Measurements from ENCODE around the gene DPY19L3. TPM values are rescaled to one million over a fixed set of nuclear protein-coding genes. Genes with fewer than 3 reads are reported as not detected.
"Not testable (repeated sequence)": the region's sequence is repeated elsewhere in the genome, so short reads cannot be mapped to it uniquely, and the experiment has no call there.

Gene DPY19L3
- polyA plus RNA-seq, 3 donors from 2014 or later, result 1.3 to 11.6 (median 5.6) TPM

GRCh38 chr19:32372726-32373517 lies 32.6 kb upstream of the DPY19L3 start:
- H3K4me1 Mint-ChIP-seq, result peaks cover 20 to 45% of the 10 kb centered on the region in 2 donors
- no peaks in the 10 kb centered on the region for H3K27me3 Mint-ChIP-seq (ENCODE audit: low read depth in 3 of 3)
- no peaks in the 10 kb centered on the region for H3K9me3 Mint-ChIP-seq
- H3K27ac Mint-ChIP-seq, result peak overlapping the region in 2 of 6 donors; percentile 22 to 30
- no peak overlapping the region for H3K4me3 Mint-ChIP-seq
- peaks cover 25 to 42% (median 26%) of the 10 kb centered on the region in 3 donors for H3K36me3 Mint-ChIP-seq
- DNase-seq, result no peak

DNA sequence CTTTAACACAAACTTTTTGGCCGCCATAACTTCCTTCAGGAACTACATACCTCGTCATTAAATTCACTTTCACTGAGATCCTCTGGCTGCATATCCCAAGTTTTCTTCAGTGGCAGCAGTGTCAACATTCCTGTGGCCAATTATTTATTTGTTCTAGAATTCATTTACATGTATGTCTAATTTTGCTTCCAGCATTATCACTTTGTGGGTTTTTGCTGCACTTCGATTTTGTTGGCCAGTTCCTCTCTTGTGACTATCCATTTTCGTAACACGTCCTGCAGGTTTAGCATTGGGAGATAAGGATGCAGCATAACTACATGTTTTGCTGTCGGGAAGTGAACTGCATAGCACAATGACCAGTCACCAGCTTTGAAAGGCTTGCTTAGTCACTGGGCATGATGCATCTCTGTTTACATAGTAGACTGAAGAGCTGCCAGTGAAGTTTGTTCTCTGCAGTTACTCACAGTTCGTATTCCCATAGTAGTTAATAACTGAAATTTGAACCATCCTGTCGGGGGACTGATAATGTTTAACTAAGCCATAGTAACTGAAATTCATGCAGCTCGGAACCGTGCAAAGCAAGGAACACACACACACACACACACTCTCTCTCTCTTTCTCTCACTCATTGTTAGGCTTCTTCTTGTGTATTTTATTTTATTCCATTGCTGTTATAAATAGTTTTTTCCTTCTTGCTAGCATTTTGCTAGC lies 31.8 kb upstream of the DPY19L3 start:
- peaks cover 25 to 42% (median 26%) of the 10 kb centered on the region in 3 donors for H3K36me3 Mint-ChIP-seq
- H3K27ac Mint-ChIP-seq, result peak overlapping the region in 2 of 6 donors; percentile 22 to 30

DNA sequence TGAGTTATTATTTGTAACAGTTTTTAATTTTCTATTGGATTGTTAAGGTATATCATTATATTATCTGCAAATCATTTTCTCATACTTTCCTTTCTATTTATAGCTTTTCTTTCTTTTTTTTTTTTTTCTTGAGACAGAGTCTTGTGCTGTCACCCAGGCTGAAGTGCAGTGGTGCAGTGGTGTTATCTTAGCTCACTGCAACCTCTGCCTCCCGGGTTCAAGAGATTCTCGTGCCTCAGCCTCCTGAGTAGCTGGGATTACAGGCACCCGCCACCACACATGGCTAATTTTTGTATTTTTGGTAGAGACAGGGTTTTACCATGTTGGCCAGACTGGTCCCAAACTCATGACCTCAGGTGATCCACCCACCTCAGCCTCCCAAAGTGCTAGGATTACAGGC lies 31.2 kb upstream of the DPY19L3 start:
- not testable (repeated sequence) for DNase-seq; H3K27ac Mint-ChIP-seq; H3K27me3 Mint-ChIP-seq (ENCODE audit: low read depth in 3 of 3); H3K9me3 Mint-ChIP-seq; H3K4me3 Mint-ChIP-seq
- peaks cover 13 to 35% of the 10 kb centered on the region in 2 donors for H3K4me1 Mint-ChIP-seq
- H3K36me3 Mint-ChIP-seq, result peaks cover 25 to 42% (median 26%) of the 10 kb centered on the region in 3 donors

More for the DNA sequence above, 31.8 kb upstream of the DPY19L3 start:
- no peak for DNase-seq
- H3K9me3 Mint-ChIP-seq, result no peaks in the 10 kb centered on the region
- no peak overlapping the region for H3K4me3 Mint-ChIP-seq
- H3K4me1 Mint-ChIP-seq, result peaks cover 14 to 38% of the 10 kb centered on the region in 2 donors
- no peaks in the 10 kb centered on the region for H3K27me3 Mint-ChIP-seq (ENCODE audit: low read depth in 3 of 3)

- H3K4me3 Mint-ChIP-seq; H3K27me3 Mint-ChIP-seq (ENCODE audit: low read depth in 3 of 3); DNase-seq; H3K27ac Mint-ChIP-seq; H3K9me3 Mint-ChIP-seq: not testable (repeated sequence)
- Mint-ChIP-seq H3K4me1 (peaks cover 3 to 19% of the 10 kb centered on the region in 2 donors), H3K36me3 (peaks cover 23 to 49% (median 26%) of the 10 kb centered on the region in 3 donors)
Observed at GRCh38 chr19:32377088-32377487, 28.5 kb upstream of the DPY19L3 start.

GRCh38 chr19:32380269-32380668 lies 25.3 kb upstream of the DPY19L3 start:
- no peaks in the 10 kb centered on the region for H3K27me3 Mint-ChIP-seq (ENCODE audit: low read depth in 3 of 3)
- peaks cover 10 to 38% (median 24%) of the 10 kb centered on the region in 3 donors for H3K36me3 Mint-ChIP-seq
- H3K27ac Mint-ChIP-seq, result peak overlapping the region in 2 of 6 donors; percentile 7 to 45
- peaks cover 0 to 4% of the 10 kb centered on the region in 2 donors for H3K4me1 Mint-ChIP-seq
- H3K9me3 Mint-ChIP-seq, result no peaks in the 10 kb centered on the region
- DNase-seq, result no peak
- H3K4me3 Mint-ChIP-seq, result no peak overlapping the region

DNA sequence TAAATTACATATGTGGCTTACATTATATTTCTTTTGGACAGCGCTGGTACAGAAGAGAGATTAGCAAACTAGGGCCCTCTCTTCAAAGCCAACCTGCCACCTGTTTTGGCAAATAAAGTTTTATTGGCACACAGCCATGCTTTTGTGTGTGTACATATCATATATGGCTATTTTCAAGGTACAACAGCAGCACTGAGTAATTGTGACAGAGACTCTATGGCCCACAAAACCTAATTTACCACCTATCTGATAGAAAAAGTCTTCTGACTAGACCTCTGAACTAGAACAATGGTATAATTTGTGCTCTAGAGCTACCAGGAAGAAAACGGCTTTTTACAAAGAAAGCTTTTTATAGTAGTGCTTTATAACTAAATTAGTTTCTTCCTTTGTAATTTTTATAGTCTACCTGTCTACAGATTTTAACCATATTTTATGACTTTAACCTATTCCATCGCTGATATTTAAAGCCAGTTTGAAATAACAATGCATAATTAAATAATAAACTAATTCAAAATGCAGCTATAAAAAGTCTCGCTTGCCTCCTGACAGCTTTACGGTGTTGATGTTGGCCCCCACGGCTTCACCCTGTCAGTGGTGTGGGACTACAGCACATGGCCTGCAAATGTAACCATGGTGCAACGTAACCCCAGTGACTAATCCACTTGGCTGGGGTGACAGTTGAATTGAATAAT lies 17.7 kb upstream of the DPY19L3 start:
- peak overlapping the region in 1 of 6 donors; percentile 22 for H3K27ac Mint-ChIP-seq
- H3K4me3 Mint-ChIP-seq, result no peak overlapping the region
- H3K27me3 Mint-ChIP-seq (ENCODE audit: low read depth in 3 of 3), result no peaks in the 10 kb centered on the region
- H3K4me1 Mint-ChIP-seq, result no peaks in the 10 kb centered on the region
- no peak for DNase-seq
- H3K36me3 Mint-ChIP-seq, result peaks cover 0 to 10% (median 7%) of the 10 kb centered on the region in 3 donors
- no peaks in the 10 kb centered on the region for H3K9me3 Mint-ChIP-seq

GRCh38 chr19:32388393-32388855 lies 17.1 kb upstream of the DPY19L3 start:
- H3K4me1 Mint-ChIP-seq, result no peaks in the 10 kb centered on the region
- no peaks in the 10 kb centered on the region for H3K9me3 Mint-ChIP-seq
- H3K27ac Mint-ChIP-seq, result peak overlapping the region in 1 of 6 donors; percentile 22
- H3K4me3 Mint-ChIP-seq, result no peak overlapping the region
- H3K36me3 Mint-ChIP-seq, result peaks cover 0 to 5% (median 5%) of the 10 kb centered on the region in 3 donors
- peaks cover 0 to under 1% (median 0%) of the 10 kb centered on the region in 3 donors for H3K27me3 Mint-ChIP-seq (ENCODE audit: low read depth in 3 of 3)
- no peak for DNase-seq

GRCh38 chr19:32392901-32393300 lies 12.7 kb upstream of the DPY19L3 start:
- Mint-ChIP-seq H3K4me1 (no peaks in the 10 kb centered on the region), H3K27me3 (ENCODE audit: low read depth in 3 of 3) (peaks cover 0 to 2% (median 0%) of the 10 kb centered on the region in 3 donors), H3K4me3 (no peak overlapping the region), H3K27ac (no peak overlapping the region), H3K9me3 (no peaks in the 10 kb centered on the region), H3K36me3 (peaks cover 0 to 5% (median 3%) of the 10 kb centered on the region in 3 donors)
- DNase-seq, result no peak

GRCh38 chr19:32396046-32396652 lies 9.4 kb upstream of the DPY19L3 start:
- Mint-ChIP-seq H3K9me3 (no peaks in the 10 kb centered on the region), H3K27me3 (ENCODE audit: low read depth in 3 of 3) (peaks cover 0 to 2% (median 0%) of the 10 kb centered on the region in 3 donors), H3K27ac (no peak overlapping the region), H3K36me3 (peaks cover 0 to 5% (median 3%) of the 10 kb centered on the region in 3 donors), H3K4me3 (no peak overlapping the region), H3K4me1 (no peaks in the 10 kb centered on the region)
- DNase-seq, result no peak

GRCh38 chr19:32397671-32398101 lies 7.9 kb upstream of the DPY19L3 start:
- H3K4me3 Mint-ChIP-seq, result no peak overlapping the region
- H3K9me3 Mint-ChIP-seq, result no peaks in the 10 kb centered on the region
- H3K4me1 Mint-ChIP-seq, result no peaks in the 10 kb centered on the region

DNA sequence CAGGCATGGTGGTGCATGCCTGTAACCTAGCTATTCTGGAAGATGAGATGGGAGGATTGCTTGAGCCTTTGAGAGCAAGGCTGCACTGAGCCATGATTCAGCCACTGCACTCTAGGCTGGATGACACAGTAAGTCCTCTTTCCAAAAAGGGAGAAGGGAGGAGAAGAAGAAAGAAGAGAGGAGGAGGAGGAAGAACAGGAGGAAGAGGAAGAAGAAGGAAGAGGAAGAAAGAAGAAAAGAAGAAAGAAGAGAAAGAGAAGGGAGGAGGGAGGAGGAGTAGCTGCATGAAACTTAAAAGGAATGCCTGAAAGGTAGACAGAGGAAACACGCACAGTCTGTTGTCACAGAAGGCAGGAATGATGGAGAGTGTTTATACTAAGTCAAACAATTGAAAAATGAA lies 3.6 kb upstream of the DPY19L3 start:
- no peaks in the 10 kb centered on the region for H3K36me3 Mint-ChIP-seq
- no peak for DNase-seq
- H3K9me3 Mint-ChIP-seq, result no peaks in the 10 kb centered on the region
- peak overlapping the region in 4 of 6 donors; percentile 7 to 61 (median 31) for H3K27ac Mint-ChIP-seq
- peaks cover 17 to 22% of the 10 kb centered on the region in 2 donors for H3K4me1 Mint-ChIP-seq
- H3K27me3 Mint-ChIP-seq (ENCODE audit: low read depth in 3 of 3), result peaks cover 0 to 5% (median 4%) of the 10 kb centered on the region in 3 donors
- peak overlapping the region in 1 of 5 donors; percentile 47 for H3K4me3 Mint-ChIP-seq

More at GRCh38 chr19:32397671-32398101, 7.9 kb upstream of the DPY19L3 start:
- DNase-seq, result no peak
- Mint-ChIP-seq H3K36me3 (peaks cover 0 to 5% (median 3%) of the 10 kb centered on the region in 3 donors), H3K27me3 (ENCODE audit: low read depth in 3 of 3) (peaks cover 0 to 4% (median 0%) of the 10 kb centered on the region in 3 donors), H3K27ac (no peak overlapping the region)

GRCh38 chr19:32403291-32403995 lies 2.1 kb upstream of the DPY19L3 start:
- Mint-ChIP-seq H3K36me3 (peaks cover 0 to 5% (median 2%) of the 10 kb centered on the region in 3 donors), H3K4me1 (peaks cover 17 to 29% of the 10 kb centered on the region in 2 donors), H3K9me3 (no peaks in the 10 kb centered on the region), H3K27ac (peak overlapping the region; percentile 12 to 83 (median 79)), H3K27me3 (ENCODE audit: low read depth in 3 of 3) (peaks cover 0 to 5% (median 4%) of the 10 kb centered on the region in 3 donors), H3K4me3 (peak overlapping the region in 4 of 5 donors; percentile 87 to 91 (median 90))
- no peak for DNase-seq

All from immature natural killer cell (primary cell).